Measurements from ENCODE around the gene SCPEP1. TPM values are rescaled to one million over a fixed set of nuclear protein-coding genes. Genes with fewer than 3 reads are reported as not detected.

The SCPEP1 gene
- total and polyA plus RNA-seq, 10 of the 15 experiments (the other 5 are each of a cell fraction or from before 2014, with no cell fraction given), result 31.2 to 80.2 (median 40.7) TPM

- Histone ChIP-seq H4K20me1 (ENCODE audit: control insufficient read depth, insufficient read depth) (no peaks in the 10 kb centered on the region), H3K4me3 (no peak overlapping the region), H3K9ac (ENCODE audit: control insufficient read depth, insufficient read depth, low read length) (no peak overlapping the region), H3K4me1 (ENCODE audit: control insufficient read depth, insufficient read depth, low read length) (peaks cover 3% of the 10 kb centered on the region; the same call in 1 of the 2 replicates), H3K79me2 (ENCODE audit: control insufficient read depth, insufficient read depth, low read length) (no peaks in the 10 kb centered on the region), H3K4me2 (ENCODE audit: control insufficient read depth, insufficient read depth) (no peak overlapping the region), H3K9me3 (replicated peaks; ENCODE audit: control insufficient read depth, insufficient read depth, low read length) (no peaks in the 10 kb centered on the region), H2AFZ (ENCODE audit: control insufficient read depth, low read depth, low read length) (no peak overlapping the region), H3K27me3 (replicated peaks in 1 of 2; ENCODE audit: control insufficient read depth in 2 of 2, insufficient read depth in 2 of 2, low read length in 1 of 2) (no peaks in the 10 kb centered on the region), H3K27ac (ENCODE audit: control insufficient read depth, insufficient read depth) (no peak overlapping the region), H3K36me3 (ENCODE audit: control insufficient read depth in 2 of 2, insufficient read depth in 2 of 2, low read length in 1 of 2) (peaks cover 2 to 26% of the 10 kb centered on the region in 2 experiments; a peak in 3 of 4 replicates)
- intact Hi-C loops (cut with micrococcal nuclease; ENCODE audit: unreplicated experiment), result no loop called here
- RAD21 ChIA-PET (ENCODE audit: unreplicated experiment), result no interaction called here
- WGBS (ENCODE audit: insufficient coverage, insufficient replicate concordance, low lambda C conversion rate, missing lambda C conversion rate), result 99% methylated on average over 4 of the region's 4 CpGs
- DNase-seq (ENCODE audit: low read depth, low spot score), result no peak
- SMC1A ChIA-PET (ENCODE audit: uncharacterized antibody, unreplicated experiment), result interaction anchor here (0.9 to 1.8 kb wide), 2 partner anchors 14 to 15 kb away, joined by 5 to 6 read pairs; no protein-coding TSS in a partner anchor
- TF ChIP-seq E2F4 (IDR thresholded peaks at IDR 0.05; ENCODE audit: low read depth, low read length) (no peak), NFYB (IDR thresholded peaks at IDR 0.05; ENCODE audit: insufficient read depth, low read depth, low read length) (no peak), YY1 (IDR thresholded peaks at IDR 0.05; ENCODE audit: low read depth, low read length) (no peak), MYC (IDR thresholded peaks at IDR 0.05; ENCODE audit: insufficient read depth, insufficient read length, insufficient replicate concordance, low read length, severe bottlenecking) (no peak), SMAD5 (IDR thresholded peaks at IDR 0.05; ENCODE audit: low read depth) (no peak), REST (IDR thresholded peaks at IDR 0.05; ENCODE audit: low read depth, low read length) (no peak), NKRF (conservative IDR thresholded peaks at IDR 0.05) (no peak)
- in situ Hi-C loops (cut with MboI), result no loop called here
- no TSS peak for BruUV-seq (replicated peaks)
- ATAC-seq, result no peak
- FAIRE-seq, result no peak
- POLR2A ChIA-PET, result interaction anchor here (1.1 kb wide), 1 partner anchor 12 kb away, joined by 3 read pairs; no protein-coding TSS in a partner anchor
- CTCF ChIA-PET, result interaction anchor here (0.8 to 1.0 kb wide), 2 partner anchors 12 to 34 kb away, joined by 3 read pairs; partner anchors contain the start of gene COIL
These were observed 16.3 kb downstream of the SCPEP1 start for GRCh38 chr17:56994009-56994792.
